Ecto neural progenitor cell (in vitro differentiated cells): ENCODE measurements around the gene CMTM7.
A peak's percentile ranks its signal among the peaks of the same experiment; 100 is the strongest.
"Not testable (repeated sequence)": the region's sequence is repeated elsewhere in the genome, so short reads cannot be mapped to it uniquely, and the experiment has no call there.

Experiments
- DNase-seq: peaks from one replicate; pipeline ENCODE4 v3.0.0-alpha.2; 2018; ENCODE audit warnings: low spot score

Gene CMTM7

DNA sequence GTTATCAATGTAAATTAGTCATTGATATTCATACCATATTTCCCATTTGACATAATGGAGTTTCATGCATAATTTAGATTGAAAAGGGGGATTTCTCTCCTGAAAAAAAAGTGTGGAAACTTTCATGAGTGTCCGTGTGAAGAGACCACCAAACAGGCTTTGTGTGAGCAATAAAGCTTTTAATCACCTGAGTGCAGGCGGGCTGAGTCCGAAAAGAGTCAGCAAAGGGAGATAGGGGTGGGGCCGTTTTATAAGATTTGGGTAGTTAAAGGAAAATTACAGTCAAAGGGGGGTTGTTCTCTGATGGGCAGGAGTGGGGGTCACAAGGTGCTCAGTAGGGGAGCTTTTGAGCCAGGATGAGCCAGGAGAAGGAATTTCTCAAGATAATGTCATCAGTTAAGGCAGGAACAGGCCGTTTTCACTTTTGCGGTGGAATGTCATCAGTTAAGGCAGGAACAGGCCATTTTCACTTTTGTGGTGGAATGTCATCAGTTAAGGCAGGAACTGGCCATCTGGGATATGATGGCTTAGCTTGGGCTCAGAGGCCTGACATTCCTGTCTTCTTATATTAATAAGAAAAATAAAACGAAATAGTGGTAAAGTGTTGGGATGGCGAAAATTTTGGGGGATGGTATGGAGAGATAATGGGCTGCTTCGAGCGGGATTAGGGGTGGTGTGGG is 69.3 kb downstream of the CMTM7 start:
- not testable (repeated sequence) for DNase-seq

DNA sequence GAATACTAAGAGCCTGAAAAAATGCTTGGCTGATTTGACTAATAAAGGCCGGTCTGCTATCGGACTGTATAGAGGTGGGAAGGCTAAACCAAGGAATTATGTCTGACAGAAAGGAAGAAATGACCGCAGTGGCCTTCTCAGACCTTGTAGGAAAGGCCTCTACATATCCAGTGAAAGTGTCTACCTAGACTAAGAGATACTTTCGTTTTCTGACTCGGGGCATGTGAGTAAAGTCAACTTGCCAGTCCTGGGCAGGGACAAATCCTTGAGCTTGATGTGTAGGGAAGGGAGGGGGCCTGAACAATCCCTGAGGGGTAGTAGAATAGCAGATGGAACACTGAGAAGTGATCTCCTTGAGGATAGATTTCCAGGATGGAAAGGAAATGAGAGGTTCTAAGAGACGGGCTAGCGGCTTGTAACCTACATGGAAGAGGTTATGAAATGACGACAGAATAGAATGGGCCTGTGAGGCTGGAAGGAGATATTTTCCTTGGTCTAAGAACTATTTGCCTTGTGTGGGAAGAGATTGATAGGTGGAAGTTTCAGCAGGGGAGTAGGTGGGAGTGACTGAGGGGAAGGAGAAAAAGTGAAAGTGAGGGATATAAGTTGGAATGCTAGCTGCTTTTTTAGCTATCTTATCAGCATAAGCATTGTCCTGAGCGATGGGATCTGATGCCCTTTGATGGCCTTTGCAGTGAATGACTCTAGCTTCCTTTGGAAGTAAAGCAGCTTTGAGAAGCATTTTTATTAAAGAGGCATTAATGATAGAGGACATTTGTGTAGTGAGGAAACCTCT is 70.7 kb downstream of the CMTM7 start:
- DNase-seq = not testable (repeated sequence)

DNA sequence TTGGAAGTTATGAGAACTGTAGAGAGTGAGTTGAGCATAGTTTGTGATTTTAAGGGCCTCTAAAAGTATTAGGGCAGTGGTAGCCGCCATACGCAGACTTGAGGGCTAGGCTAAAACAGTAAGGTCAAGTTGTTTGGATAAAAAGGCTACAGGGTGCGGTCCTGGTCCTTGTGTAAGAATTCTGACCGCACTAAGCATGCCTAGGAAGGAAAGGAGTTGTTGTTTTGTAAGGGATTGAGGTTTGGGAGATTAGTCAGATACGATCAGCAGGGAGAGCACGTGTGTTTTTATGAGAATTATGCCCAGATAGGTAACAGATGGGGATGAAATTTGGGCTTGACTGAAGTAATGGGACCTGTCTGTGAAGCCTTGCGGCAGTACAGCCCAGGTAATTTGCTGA is 71.8 kb downstream of the CMTM7 start:
- not testable (repeated sequence) for DNase-seq

DNA sequence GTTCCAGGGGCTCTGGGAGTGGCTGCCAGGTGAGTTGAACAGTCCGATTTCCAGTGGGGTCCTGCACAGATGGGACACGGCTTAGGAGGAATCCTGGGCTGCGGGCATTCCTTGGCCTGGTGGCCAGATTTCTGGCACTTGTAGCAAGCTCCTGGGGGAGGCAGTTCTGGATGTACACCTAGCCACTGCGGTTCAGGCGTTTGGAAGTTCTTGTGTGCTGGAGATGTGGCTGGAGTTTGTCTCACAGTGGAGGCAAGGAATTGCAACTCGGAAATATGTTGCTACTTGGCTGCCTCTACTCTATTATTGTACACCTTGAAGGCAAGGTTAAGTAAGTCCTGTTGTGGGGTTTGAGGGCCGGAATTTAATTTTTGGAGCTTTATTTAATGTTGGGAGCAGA is 73.1 kb downstream of the CMTM7 start:
- DNase-seq = not testable (repeated sequence)

DNA sequence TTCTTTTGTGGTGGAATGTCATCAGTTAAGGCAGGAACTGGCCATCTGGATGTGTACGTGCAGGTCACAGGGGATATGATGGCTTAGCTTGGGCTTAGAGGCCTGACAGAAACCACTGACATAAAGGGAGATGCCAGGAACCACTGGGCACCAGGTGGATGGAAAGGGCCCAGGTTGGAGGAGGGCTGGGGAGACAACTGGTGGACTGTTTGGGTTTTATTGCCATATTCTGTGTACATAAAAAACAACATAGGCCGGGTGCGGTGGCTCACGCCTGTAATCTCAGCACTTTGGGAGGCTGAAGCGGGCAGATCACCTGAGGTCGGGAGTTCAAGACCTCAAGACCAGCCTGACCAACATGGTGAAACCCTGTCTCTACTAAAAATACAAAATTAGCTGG is 75.2 kb downstream of the CMTM7 start:
- not testable (repeated sequence) for DNase-seq

DNA sequence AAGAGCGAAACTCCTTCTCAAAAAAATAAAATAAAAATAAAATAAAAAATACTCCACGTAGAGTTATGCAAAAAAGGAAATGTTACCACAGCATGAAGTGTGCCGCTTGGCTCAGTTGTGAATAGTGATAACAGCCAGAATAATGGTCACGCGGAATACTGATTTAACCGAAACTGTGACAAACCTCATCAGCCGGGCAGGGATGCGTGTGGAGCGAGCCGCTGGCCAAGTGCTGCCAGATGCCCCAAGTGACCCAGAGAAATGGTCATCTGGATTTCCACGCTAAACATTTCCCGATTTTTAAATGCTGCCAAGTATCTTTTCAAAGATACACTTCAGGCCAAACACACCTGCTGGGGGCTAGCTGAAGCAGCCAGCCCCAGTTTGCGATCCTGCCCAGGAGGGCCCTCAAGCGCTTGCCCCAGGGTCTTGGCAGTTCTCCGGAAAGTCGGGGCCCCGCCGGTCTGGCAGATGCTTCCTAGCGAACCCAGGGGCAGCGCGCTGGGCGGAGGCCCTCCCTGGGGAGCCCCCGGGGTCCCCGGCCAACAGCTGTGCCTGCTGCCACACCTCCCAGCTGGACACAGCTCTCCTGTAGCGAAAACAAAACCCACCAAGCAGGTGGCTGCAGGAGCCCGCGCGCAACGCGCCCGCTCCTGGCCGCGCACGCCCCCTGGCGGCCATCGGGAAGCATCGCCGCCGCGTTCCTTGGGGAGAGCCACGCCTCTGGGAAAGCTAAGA is 75.8 kb downstream of the CMTM7 start:
- DNase-seq = peak; percentile 84

DNA sequence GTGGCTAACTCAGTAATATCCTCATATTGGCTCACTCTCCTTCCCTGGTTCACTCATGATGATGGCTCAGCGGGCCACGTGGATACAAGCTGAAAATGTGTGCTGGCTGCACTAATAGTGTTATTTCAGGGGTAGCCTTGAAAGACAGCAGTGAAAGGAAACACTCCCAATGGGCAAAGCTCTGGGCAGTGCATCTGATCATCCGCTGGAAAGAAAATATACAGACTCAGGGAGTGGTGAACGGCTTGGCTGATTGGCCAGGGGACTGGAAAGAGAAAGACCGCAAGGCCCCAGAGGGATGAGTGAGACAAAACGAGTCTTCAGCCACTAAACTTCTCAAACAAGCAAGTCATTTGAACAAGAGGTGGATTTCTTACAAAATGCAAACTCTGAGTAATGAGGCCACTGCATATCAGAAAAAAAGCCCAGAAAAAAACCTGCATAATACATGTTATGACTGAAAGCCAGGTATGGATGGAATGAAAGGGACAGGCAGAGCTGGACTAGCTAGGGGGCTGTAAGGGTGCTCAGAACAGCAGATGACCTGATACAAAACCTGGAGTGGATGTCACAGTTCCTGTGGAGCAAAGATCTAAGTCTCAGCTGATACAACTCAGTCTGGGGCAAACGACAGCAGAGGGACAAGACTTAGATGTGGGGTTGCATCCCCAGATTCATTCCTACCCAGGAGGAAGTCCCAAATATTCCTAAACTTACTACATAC is 77.7 kb downstream of the CMTM7 start:
- no peak for DNase-seq

DNA sequence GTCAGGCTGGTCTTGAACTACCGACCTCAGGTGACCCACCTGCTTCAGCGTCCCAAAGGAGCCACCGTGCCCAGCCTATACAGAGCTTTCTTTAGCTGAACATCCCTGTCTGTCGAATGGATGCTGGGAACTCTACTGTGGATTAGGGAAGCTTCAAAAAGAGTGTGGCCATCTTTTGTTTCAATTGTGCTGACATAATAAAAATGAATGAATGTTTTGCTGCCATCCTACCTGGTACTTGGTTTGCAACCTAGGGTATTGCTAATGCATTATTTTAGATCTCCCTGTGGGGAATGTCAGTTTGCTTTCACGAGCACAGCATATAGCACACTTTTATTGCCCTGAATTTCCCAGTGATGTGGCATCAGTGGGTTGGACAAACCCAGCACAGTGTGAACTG is 78.7 kb downstream of the CMTM7 start:
- no peak for DNase-seq

DNA sequence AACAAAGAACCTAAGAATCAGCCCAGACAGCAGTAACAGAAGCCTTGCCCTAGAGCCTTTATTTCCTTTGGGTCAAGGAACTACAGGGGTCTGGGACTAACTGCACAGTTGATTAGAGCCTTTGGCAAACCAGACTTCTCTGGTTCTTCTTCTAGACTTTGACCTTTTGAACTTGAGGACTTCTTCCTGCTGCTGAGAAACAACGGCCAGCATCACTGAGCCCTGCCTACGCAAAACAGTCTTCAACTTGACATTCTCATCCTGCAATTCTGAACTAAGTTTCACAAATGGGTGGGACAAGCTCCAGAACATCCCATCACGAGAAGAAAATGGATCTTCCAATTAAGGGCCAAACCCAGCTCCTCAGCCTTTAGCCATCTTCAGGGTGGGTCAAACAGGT is 79.6 kb downstream of the CMTM7 start:
- no peak for DNase-seq

DNA sequence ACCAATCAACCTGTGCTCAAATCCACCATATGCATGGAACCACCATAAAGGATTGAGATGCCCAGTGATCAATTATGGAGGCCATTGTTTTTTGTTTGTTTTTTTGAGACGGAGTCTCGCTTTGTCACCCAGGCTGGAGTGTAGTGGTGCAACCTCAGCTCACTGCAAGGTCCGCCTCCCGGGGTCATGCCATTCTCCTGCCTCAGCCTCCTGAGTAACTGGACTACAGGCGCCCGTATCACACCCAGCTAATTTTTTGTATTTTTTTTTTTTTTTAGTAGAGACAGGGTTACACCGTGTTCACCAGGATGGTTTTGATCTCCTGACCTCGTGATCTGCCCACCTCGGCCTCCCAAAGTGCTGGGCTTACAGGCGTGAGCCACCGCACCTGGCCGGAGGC is 80.5 kb downstream of the CMTM7 start:
- DNase-seq = not testable (repeated sequence)

DNA sequence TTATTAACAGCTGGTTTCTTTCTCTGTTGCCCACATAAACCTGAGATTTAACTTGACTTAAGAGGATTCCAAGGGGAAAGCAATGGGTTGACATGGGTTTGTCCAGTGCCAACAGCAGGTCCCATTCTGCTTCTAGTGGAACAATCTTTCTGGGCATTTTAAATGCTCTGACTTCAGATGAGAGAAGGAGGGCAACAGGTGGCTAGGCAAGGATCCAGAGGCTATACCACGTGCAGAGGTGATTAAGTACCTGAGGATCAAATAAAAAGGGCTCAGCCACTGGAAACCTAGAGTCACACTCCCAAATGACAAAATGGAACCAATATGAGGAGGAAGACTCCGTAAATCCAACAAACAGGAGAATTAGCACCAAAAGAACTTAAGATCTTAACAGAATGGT is 82.5 kb downstream of the CMTM7 start:
- DNase-seq = no peak

DNA sequence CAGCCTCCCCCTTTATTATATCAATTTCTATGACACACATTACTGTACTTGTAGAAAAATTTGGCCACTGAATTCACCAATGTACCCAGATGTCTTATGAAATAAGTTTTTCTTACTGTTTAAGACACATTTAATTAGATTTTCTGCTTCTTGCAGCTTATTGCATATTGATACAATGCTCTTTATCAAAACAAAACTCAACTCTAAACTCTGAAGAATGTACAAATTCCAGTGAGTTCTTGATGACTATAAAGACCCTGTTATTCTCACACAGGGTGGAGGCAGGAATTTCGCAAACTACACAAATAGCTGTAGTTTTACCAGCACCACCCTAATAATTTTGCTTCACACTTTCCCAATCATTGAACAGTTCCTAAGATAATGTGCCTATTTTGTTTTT is 89.0 kb downstream of the CMTM7 start:
- no peak for DNase-seq

DNA sequence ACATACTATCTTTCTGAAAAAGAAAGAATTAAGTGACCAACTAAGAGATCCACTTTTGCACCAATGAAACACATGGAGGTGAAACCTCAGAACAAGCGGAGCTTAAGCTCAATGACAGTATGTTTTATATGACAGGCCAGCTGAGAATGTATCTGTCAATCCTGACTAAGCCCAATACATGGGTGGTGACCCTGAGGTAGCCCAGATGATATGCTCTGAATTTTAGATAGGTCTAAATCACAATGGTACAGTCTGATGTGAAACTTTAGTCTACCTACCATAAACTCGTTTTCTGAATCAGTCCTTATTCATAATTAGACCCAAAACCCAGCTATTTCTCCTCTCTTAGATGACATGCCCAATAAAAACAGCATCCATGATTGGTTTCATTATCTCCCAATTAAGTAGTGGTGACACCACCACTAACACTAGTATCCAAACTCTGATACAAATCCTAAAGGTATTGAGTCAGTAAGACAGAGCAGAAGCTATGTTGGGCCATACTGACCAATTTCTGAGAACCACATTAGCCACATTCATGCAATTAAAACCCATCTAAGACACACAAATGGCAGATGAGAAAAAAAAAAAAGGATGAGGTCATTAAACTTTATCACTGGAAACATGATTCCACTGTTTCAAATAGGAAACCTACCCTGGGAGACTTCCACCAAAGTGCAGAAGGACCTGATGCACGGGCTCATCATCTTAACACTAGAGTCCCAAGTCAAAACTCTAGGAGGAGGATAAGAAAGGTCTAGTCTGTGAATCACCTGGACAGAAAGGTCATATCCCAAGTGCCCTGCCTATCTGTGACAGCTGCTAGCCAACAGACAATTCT is 90.4 kb downstream of the CMTM7 start:
- no peak for DNase-seq

DNA sequence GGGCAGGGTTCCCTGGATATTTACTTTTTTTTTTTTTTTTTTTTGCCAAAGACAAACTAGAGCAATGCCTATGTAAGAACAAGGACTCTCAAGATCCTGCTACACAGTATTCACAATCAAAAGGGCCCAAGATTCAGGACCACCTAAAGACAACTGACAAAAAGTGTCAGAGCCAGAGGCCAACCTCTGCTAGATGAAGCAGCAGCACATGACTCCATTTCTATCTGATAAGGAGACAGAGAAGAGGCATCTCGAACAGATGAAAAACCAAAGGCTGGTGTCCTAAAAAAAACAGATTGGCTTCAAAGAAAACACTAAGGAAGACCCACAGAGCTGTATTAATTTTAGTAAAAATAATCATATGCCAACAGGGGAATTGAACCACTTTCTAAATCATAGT is 91.0 kb downstream of the CMTM7 start:
- DNase-seq = no peak

DNA sequence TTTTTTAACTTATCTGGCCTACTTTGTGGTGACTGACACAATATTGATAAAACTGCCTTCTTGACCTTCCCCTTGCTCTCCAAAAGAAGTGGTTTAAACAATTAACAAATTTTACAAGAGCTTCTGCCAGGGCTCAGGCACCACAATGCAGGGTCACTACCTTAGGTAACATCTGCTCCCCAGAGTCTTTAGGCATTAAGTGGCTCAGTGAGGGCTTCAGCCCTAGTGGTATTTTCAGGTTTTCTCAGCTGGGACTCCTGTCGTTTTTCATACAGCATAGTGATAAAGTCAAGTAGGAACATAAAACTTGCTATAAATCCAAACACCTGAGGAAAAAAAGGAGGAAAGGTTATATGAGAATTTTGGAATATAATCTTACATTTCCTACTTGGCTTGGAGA is 92.1 kb downstream of the CMTM7 start:
- DNase-seq = no peak

DNA sequence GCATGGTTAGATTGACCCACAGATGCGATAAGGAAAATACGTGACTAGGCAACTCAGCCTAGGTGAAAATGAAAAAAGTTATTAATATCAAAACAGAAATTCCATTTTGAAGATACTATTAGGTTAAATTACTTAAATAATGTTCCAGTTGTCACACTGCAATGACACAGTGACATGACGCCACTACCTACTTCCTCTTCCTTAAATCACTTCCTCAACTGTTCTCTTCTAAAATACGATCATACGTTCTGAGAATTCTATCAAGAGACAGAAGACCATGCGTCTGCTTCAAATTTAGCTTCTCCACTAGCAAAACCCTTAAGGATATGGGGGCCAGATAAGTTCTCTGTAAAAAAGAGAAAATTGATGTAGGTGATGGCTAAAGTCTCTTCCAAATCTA is 92.8 kb downstream of the CMTM7 start:
- DNase-seq = no peak

DNA sequence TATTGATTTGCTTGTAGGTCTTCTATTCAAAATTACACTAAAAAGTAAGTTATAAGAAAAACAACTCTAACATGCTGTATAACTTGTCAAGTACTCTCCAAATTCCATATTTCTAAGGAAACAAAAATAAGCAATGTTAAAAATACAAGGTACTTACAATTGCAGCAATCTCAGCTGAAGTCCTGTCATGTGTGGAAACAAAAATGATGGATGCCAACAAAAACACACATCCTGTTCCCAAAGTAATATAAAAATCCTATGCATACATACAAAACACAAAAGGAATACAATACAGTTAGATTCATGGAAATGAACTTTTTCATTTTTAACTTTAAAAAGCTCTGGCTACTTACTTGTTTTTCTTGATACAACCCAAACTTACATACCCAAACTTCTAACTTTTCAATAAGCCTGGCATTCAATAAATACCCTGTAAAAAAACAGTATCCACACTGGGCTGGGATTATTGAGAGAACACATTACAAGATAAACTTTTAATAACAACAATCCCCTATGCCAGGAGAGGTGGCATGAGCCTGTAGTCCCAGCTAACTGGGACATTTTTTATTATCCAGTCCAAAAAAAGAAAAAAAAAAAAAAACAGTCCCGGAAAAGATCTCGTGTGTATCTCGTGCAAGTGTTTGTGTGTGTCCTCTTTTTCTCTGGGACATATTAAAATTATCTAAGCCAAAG is 96.3 kb downstream of the CMTM7 start:
- no peak for DNase-seq

DNA sequence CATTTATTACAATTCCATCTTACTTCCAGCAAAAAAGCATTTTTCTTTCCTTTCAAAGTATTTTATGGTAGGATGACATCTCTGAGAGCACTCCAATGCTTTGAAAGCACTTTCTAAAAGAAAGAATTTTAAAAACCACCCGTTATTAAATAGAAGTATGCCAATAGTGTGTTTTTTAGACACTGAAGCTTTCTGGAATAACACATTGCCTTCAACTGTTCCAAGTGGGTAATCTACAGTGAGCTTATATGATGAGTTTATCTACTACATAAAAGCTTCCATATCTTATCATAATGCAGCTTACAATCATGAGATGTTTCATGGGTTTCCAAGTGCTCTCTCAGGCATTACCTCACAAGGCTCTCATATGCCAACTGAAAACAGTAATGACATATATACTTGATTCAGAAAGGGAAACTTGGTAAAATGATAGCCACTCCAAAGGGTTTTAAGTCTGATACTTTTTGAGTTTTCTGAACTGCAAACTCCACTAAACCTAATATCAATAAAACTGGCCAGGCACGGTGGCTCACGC is 96.9 kb downstream of the CMTM7 start:
- no peak for DNase-seq

DNA sequence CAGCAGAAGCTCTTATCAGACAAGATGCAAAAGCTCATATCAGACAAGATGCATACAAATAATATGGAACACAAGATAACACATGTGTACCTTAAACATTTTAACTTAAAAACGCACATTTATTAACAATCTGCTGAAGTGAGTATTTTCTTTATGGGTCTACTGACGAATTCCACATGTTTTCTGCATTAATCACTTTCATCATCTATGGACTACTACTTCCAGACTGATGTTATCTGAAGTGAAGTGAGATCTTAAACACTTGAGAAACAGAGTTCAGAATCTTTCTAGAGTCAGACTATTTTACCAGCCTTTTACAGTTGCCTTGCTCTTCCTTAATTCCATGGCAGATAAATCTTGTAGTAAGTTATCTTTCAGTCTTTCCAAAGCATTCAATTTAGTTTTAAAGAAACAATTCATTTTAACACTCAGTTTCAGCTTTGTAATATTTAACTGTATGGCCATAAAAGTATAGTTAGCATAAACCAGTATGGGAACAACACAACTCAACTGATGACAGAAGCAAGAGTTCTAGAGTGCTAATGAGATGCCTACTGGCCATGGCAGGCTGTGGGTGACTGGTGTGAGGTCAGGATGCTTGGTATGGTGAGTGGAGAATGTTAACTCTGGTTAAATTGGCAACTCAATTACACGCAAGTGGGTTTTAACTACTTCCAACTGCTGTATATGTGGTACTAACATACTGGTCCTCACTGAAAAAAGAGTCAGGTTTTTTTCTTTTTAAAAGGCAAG is 101.2 kb downstream of the CMTM7 start:
- no peak for DNase-seq
